H1 (cell line): Measurements from ENCODE around the gene ZNF804B. TPM values are rescaled to one million over a fixed set of nuclear protein-coding genes. Genes with fewer than 3 reads are reported as not detected.

Experiments used
- CTCF ChIA-PET: fragments of 300-600 bp; sonication (Branson Sonifier 250); formaldehyde crosslinking; loops from one replicate; lab custom pipeline; 2021; ENCODE audit not compliant: partially characterized antibody; lab: Charles Lee
- POLR2A ChIA-PET: fragments of 300-600 bp; sonication (Branson Sonifier 250); formaldehyde crosslinking; loops from one replicate; lab custom pipeline; 2021; ENCODE audit warnings: inconsistent platforms; ENCODE audit not compliant: partially characterized antibody; lab: Charles Lee
- DNase-seq, 2 experiments: peaks; one replicate each; pipeline versions ENCODE4 v3.0.0 to v3.0.0-alpha.2; 2010 to 2022; ENCODE audit warnings: low spot score in 2 of 2, low read depth in 1 of 2, mixed read lengths in 1 of 2
- FAIRE-seq: peaks from 2 replicates; lab custom pipeline; 2011; peaks lifted over from hg19 to GRCh38; lab: Jason Lieb, UNC
- H2AFZ ChIP-seq: 2 replicates; pipeline ENCODE4 v1.8.1; 2012; ENCODE audit warnings: low read length, inconsistent platforms
- H2AK5ac ChIP-seq: 2 replicates; pipeline ENCODE4 v1.6.1; 2013; ENCODE audit warnings: low read depth, low read length
- H2BK120ac ChIP-seq: replicated peaks from 2 replicates; pipeline ENCODE3; 2013; ENCODE audit warnings: low read depth, low read length, inconsistent platforms
- H2BK12ac ChIP-seq: 2 replicates; pipeline ENCODE4 v1.6.1; 2013; ENCODE audit warnings: low read depth, low read length
- H2BK15ac ChIP-seq: 2 replicates; pipeline ENCODE4 v1.6.1; 2013; ENCODE audit warnings: low read length
- H2BK20ac ChIP-seq: 2 replicates; pipeline ENCODE4 v1.6.1; 2013; ENCODE audit warnings: low read length
- H2BK5ac ChIP-seq: 2 replicates; pipeline ENCODE4 v1.6.1; 2013; ENCODE audit warnings: low read depth, low read length
- H3K14ac ChIP-seq: 2 replicates; pipeline ENCODE4 v1.6.1; 2013; ENCODE audit warnings: inconsistent platforms; ENCODE audit not compliant: insufficient read length
- H3K18ac ChIP-seq: 2 replicates; pipeline ENCODE4 v1.6.1; 2013; ENCODE audit warnings: low read length; ENCODE audit errors: extremely low read depth
- H3K23ac ChIP-seq: 2 replicates; pipeline ENCODE4 v1.6.1; 2013; ENCODE audit warnings: inconsistent platforms; ENCODE audit not compliant: insufficient read length
- H3K23me2 ChIP-seq: 2 replicates; pipeline ENCODE4 v1.6.1; 2013; ENCODE audit warnings: low read depth, low read length
- H3K27ac ChIP-seq: 2 replicates; pipeline ENCODE4 v1.6.1; 2011; ENCODE audit warnings: low read depth, low read length, inconsistent platforms
- H3K27me3 ChIP-seq, 4 experiments: replicated peaks in 1 of 4; 1 replicate in 1 of 4; 2 replicates in 3 of 4; pipeline versions ENCODE4 v1.6.1 to v1.8.1; 2011 to 2013; ENCODE audit warnings: low read length in 3 of 4, mild to moderate bottlenecking in 3 of 4, inconsistent platforms in 2 of 4, mixed read lengths in 2 of 4, moderate library complexity in 1 of 4; ENCODE audit not compliant: control insufficient read depth in 3 of 4, insufficient read depth in 3 of 4; ENCODE audit errors: extremely low read depth in 1 of 4
- H3K36me3 ChIP-seq, 4 experiments: 2 replicates each; pipeline versions ENCODE4 v1.6.1 to v1.8.1; 2011 to 2013; ENCODE audit warnings: mild to moderate bottlenecking in 4 of 4, low read length in 3 of 4, moderate library complexity in 2 of 4, control low read depth in 1 of 4, inconsistent platforms in 1 of 4; ENCODE audit not compliant: insufficient read depth in 4 of 4, control insufficient read depth in 2 of 4
- H3K4ac ChIP-seq: replicated peaks from 2 replicates; pipeline ENCODE3; 2013; ENCODE audit warnings: low read length, low read depth, mixed read lengths, inconsistent platforms; ENCODE audit not compliant: insufficient read length
- H3K4me1 ChIP-seq, 4 experiments: replicated peaks in 1 of 4; 1 replicate in 1 of 4; 2 replicates in 3 of 4; pipeline versions ENCODE4 v1.6.1 to v1.8.1; 2011 to 2013; ENCODE audit warnings: low read length in 3 of 4, inconsistent platforms in 2 of 4, mixed read lengths in 1 of 4; ENCODE audit not compliant: insufficient read depth in 4 of 4, control insufficient read depth in 3 of 4
- H3K4me2 ChIP-seq, 2 experiments: 2 replicates each; pipeline versions ENCODE4 v1.6.1 to v1.8.1; 2011 to 2013; ENCODE audit warnings: low read depth in 2 of 2, low read length in 2 of 2, control low read depth in 1 of 2, inconsistent platforms in 1 of 2, mild to moderate bottlenecking in 1 of 2; ENCODE audit not compliant: insufficient read depth in 1 of 2
- H3K4me3 ChIP-seq, 4 experiments: fragments of 200-600, 300-600 bp in 1 of 4; sonication (generic), shearing (Covaris generic), sonication (Bioruptor Twin) in 1 of 4; 2 replicates each; pipeline versions ENCODE4 v1.5.1 to v1.8.1; 2011 to 2016; ENCODE audit warnings: low read length in 4 of 4, low read depth in 3 of 4, control low read depth in 2 of 4, inconsistent platforms in 2 of 4, mild to moderate bottlenecking in 2 of 4, mixed read lengths in 1 of 4, moderate library complexity in 1 of 4; ENCODE audit not compliant: insufficient read depth in 2 of 4; ENCODE audit errors: extremely low read depth in 1 of 4
- H3K56ac ChIP-seq: replicated peaks from 2 replicates; pipeline ENCODE3; 2013; ENCODE audit warnings: low read depth, mild to moderate bottlenecking, mixed read lengths, low read length, inconsistent platforms; ENCODE audit not compliant: insufficient read length
- H3K79me1 ChIP-seq: 2 replicates; pipeline ENCODE4 v1.6.1; 2013; ENCODE audit warnings: low read depth, low read length, control low read depth
- H3K79me2 ChIP-seq, 2 experiments: 2 replicates each; pipeline versions ENCODE4 v1.6.1 to v1.8.1; 2012 to 2013; ENCODE audit warnings: low read length in 2 of 2, mild to moderate bottlenecking in 2 of 2, inconsistent platforms in 1 of 2; ENCODE audit not compliant: insufficient read depth in 2 of 2, control insufficient read depth in 1 of 2
- H3K9ac ChIP-seq, 4 experiments: replicated peaks in 1 of 4; 1 replicate in 1 of 4; 2 replicates in 3 of 4; pipeline versions ENCODE4 v1.6.1 to v1.8.1; 2011 to 2013; ENCODE audit warnings: low read depth in 3 of 4, low read length in 3 of 4, control low read depth in 2 of 4, mild to moderate bottlenecking in 2 of 4, moderate library complexity in 2 of 4, inconsistent platforms in 1 of 4; ENCODE audit errors: extremely low read depth in 1 of 4
- H3K9me3 ChIP-seq, 2 experiments: 2 replicates each; pipeline versions ENCODE4 v1.6.1 to v1.8.1; 2012 to 2013; ENCODE audit warnings: mild to moderate bottlenecking in 2 of 2, moderate library complexity in 2 of 2, control low read depth in 1 of 2, inconsistent platforms in 1 of 2, low read depth in 1 of 2, low read length in 1 of 2, mixed read lengths in 1 of 2; ENCODE audit not compliant: insufficient read depth in 2 of 2
- H4K20me1 ChIP-seq, 2 experiments: replicated peaks in 1 of 2; 2 replicates each; pipeline versions ENCODE3 to v1.8.1; 2011 to 2013; ENCODE audit warnings: inconsistent platforms in 2 of 2, low read length in 2 of 2, mild to moderate bottlenecking in 1 of 2; ENCODE audit not compliant: insufficient read depth in 2 of 2, control insufficient read depth in 1 of 2
- H4K5ac ChIP-seq: 2 replicates; pipeline ENCODE4 v1.6.1; 2013; ENCODE audit warnings: low read length, low read depth, mixed read lengths, inconsistent platforms; ENCODE audit not compliant: insufficient read length
- H4K8ac ChIP-seq: 2 replicates; pipeline ENCODE4 v1.8.0; 2013; ENCODE audit warnings: mild to moderate bottlenecking, moderate library complexity, low read length, inconsistent platforms; ENCODE audit not compliant: insufficient read depth; ENCODE audit errors: extremely low read depth
- H4K91ac ChIP-seq: replicated peaks from 2 replicates; pipeline ENCODE3; 2013; ENCODE audit warnings: low read length, mixed read lengths, inconsistent platforms; ENCODE audit not compliant: insufficient read length
- CBX5 ChIP-seq: fragments of 300-800, 300-1000 bp; sonication (generic); IDR thresholded peaks from 2 replicates; pipeline ENCODE4 v1.7.1; 2016; ENCODE audit warnings: antibody characterized with exemption, low read length, low read depth
- WGBS, 2 experiments: shearing (Covaris generic) in 1 of 2; methylation state at CpG; one replicate each; pipeline versions ENCODE4 v1.1.6 to v1.1.7; 2013 to 2015; ENCODE audit warnings: low lambda C conversion rate in 2 of 2, mixed read lengths in 2 of 2, inconsistent platforms in 1 of 2, low coverage in 1 of 2, missing lambda C conversion rate in 1 of 2; ENCODE audit not compliant: insufficient replicate concordance in 2 of 2, insufficient coverage in 1 of 2, insufficient read length in 1 of 2; ENCODE audit errors: extremely low coverage in 1 of 2, missing lambda C conversion rate in 1 of 2; 5-methylcytosine and 5-hydroxymethylcytosine counted together
- polyA plus RNA-seq, 7 experiments: library from polyadenylated mRNA; depleted of rRNA in 3 of 7; stranded (reverse) in 5 of 7; unstranded in 2 of 7; fragments of >200 nt in 5 of 7; fragments of 200-250 nt in 2 of 7; gene quantifications; 1 replicate in 5 of 7; 2 replicates in 1 of 7; 4 replicates in 1 of 7; pipeline versions ENCODE4 v1.2.1 to v1.2.3, GENCODE V29; 2011 to 2013; ENCODE audit warnings: missing spikeins in 2 of 7, mixed read lengths in 2 of 7
- total RNA-seq: library from RNA; stranded (reverse); fragmentation: NEBNext Ultra II Directional; extraction: Animal tissue kit (Norgen Biotek cat#: 25700); gene quantifications from 2 replicates; pipeline ENCODE4 v1.2.1, GENCODE V29; 2021

ZNF804B gene
- total and polyA plus RNA-seq, 2 of the 8 experiments (the other 6 are each of a cell fraction or from before 2014, with no cell fraction given): not detected

DNA sequence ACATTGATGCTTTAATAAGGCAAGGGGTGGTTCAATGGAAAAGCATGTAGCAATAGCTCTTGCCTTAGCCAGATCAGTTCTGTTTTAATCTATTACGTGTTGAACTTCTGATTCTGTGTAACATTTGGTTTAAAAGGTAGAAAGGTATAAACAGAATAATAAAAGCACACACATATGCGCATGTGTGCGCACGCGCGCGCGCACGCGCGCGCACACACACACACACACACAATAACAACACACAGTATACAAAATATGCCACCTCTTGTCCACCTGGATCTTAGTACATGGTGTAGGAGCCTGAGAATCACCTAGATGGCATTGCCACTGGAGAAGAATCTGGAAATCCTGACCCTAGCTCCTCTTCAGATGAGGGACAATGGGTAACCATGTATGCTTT, 85.6 kb downstream of the ZNF804B start:
- no peaks in the 10 kb centered on the region for H3K36me3 ChIP-seq
- no peak for TF ChIP-seq CBX5
- H3K23ac ChIP-seq: no peak overlapping the region
- no peaks in the 10 kb centered on the region for H3K27me3 ChIP-seq
- H3K18ac ChIP-seq: no peak overlapping the region
- 94% methylated on average over 12 of the region's 12 CpGs; no CpG with 5 or more reads in 1 of the 2 experiments for WGBS, 2 experiments
- no peak overlapping the region for H3K9ac ChIP-seq
- H2BK120ac ChIP-seq: no peak overlapping the region
- peaks cover 0 to under 1% of the 10 kb centered on the region in 2 experiments; a peak in 1 of 4 replicates for H3K9me3 ChIP-seq
- H3K56ac ChIP-seq: no peak overlapping the region
- FAIRE-seq (no peak), DNase-seq (no peak)
- no peak overlapping the region for H3K14ac ChIP-seq
- H2BK15ac ChIP-seq: no peak overlapping the region
- H3K79me1 ChIP-seq: no peaks in the 10 kb centered on the region
- H4K8ac ChIP-seq: no peak overlapping the region
- H2AK5ac ChIP-seq: no peak overlapping the region
- no peaks in the 10 kb centered on the region for H3K79me2 ChIP-seq
- H4K91ac ChIP-seq: no peak overlapping the region
- no peak overlapping the region for H3K4ac ChIP-seq
- no peak overlapping the region for H2AFZ ChIP-seq
- H3K4me2 ChIP-seq: no peak overlapping the region
- no peak overlapping the region for H4K5ac ChIP-seq
- no peak overlapping the region for H2BK5ac ChIP-seq
- H2BK20ac ChIP-seq: no peak overlapping the region
- no peak overlapping the region for H3K4me3 ChIP-seq
- ChIA-PET POLR2A (no interaction called here), CTCF (interaction anchor here (0.6 to 1.4 kb wide), 3 partner anchors 10 to 121 kb away, joined by 3 to 7 read pairs (median 4); no protein-coding TSS in a partner anchor)
- no peak overlapping the region for H2BK12ac ChIP-seq
- no peaks in the 10 kb centered on the region for H3K23me2 ChIP-seq
- no peaks in the 10 kb centered on the region for H4K20me1 ChIP-seq
- no peak overlapping the region for H3K27ac ChIP-seq
- H3K4me1 ChIP-seq: no peaks in the 10 kb centered on the region
